Adrenal gland (tissue), 12 donors: ENCODE measurements around the gene RELA. TPM values are rescaled to one million over a fixed set of nuclear protein-coding genes. Genes with fewer than 3 reads are reported as not detected.

Experiments
- DNase-seq, 7 donors: peaks; one replicate each; pipeline ENCODE4 v3.0.0-alpha.2; 2019 to 2020
- H3K27ac ChIP-seq, 5 donors: fragments of 200-600 bp; sonication (generic) in 4 of 5; 1 replicate in 3 of 5; 2 replicates in 2 of 5; pipeline versions ENCODE4 v1.5.1 to v1.8.0; 2016 to 2020; ENCODE audit warnings: mild to moderate bottlenecking in 1 of 5
- H3K27me3 ChIP-seq: fragments of 200-600 bp; 2 replicates; pipeline ENCODE4 v1.8.0; 2021
- H3K36me3 ChIP-seq, 2 donors: fragments of 200-600 bp; replicated peaks in 1 of 2; 1 replicate in 1 of 2; 2 replicates in 1 of 2; pipeline versions ENCODE4 v1.5.1 to v1.8.0; 2018 to 2022
- H3K4me1 ChIP-seq, 2 donors: fragments of 200-600 bp; replicated peaks in 1 of 2; 1 replicate in 1 of 2; 2 replicates in 1 of 2; pipeline versions ENCODE4 v1.5.1 to v1.8.0; 2018 to 2021
- H3K4me3 ChIP-seq, 4 donors: fragments of 200-600 bp; sonication (generic) in 3 of 4; one replicate each; pipeline ENCODE4 v1.5.1; 2016 to 2018
- H3K9me3 ChIP-seq, 3 donors: fragments of 200-600 bp; sonication (generic) in 1 of 3; replicated peaks in 1 of 3; 1 replicate in 2 of 3; 2 replicates in 1 of 3; pipeline versions ENCODE4 v1.5.1 to v1.8.0; 2016 to 2021
- CTCF ChIP-seq, 6 experiments: fragments of 450-650 bp in 4 of 6; fragments of 200-600 bp in 2 of 6; sonication (generic) in 1 of 6; IDR thresholded peaks; 1 replicate in 5 of 6; 2 replicates in 1 of 6; pipeline versions ENCODE4 v1.5.1 to v1.8.0; 2016 to 2021; ENCODE audit warnings: antibody characterized with exemption in 6 of 6, mild to moderate bottlenecking in 2 of 6, moderate library complexity in 1 of 6
- POLR2A ChIP-seq, 2 donors: fragments of 450-650 bp; IDR thresholded peaks; one replicate each; pipeline ENCODE4 v1.6.1; 2017; ENCODE audit warnings: antibody characterized with exemption in 2 of 2, mild to moderate bottlenecking in 2 of 2, moderate library complexity in 1 of 2
- WGBS, 4 donors: extraction: QIAGEN DNeasy Blood & Tissue Kit in 2 of 4; methylation state at CpG; one replicate each; pipeline versions ENCODE4 v1.1.5 to v1.1.7; 2013 to 2017; 5-methylcytosine and 5-hydroxymethylcytosine counted together
- intact Hi-C, 2 donors: fragments of 100-400 bp; cut with DNase I; formaldehyde crosslinking; loops; one replicate each; pipeline versions ENCODE4 v1.14.1 to v1.15.0; 2022 to 2023
- polyA plus RNA-seq, 3 donors: library from polyadenylated mRNA; stranded (reverse); fragments of 200-250 nt in 2 of 3; fragments of 350-450 nt in 1 of 3; fragmentation: Illumina TruSeq in 1 of 3; extraction: RNeasy Lipid Tissue Mini Kit (QIAGEN cat#74804) in 1 of 3; gene quantifications; one replicate each; pipeline ENCODE4 v1.2.3, GENCODE V29; 2013 to 2014
- total RNA-seq, 9 donors: library from RNA; depleted of rRNA in 4 of 9; stranded (reverse); fragments of >200 nt in 4 of 9; fragments of 120-200 nt in 1 of 9; fragmentation: NEBNext Ultra II Directional in 1 of 9; extraction: Animal tissue kit (Norgen Biotek cat#: 25700) in 1 of 9; gene quantifications; one replicate each; pipeline versions ENCODE4 v1.1.0 to v1.2.4, GENCODE V29; 2013 to 2023
- donor health status: healthy with polysubstance abuse.
- donor health status: Bipolar disorder and iron deficiency.
- donor health status: DM: yes; HTN: yes; CAD: no.
- donor health status: DM: no; HTN: no; CAD: no.
- donor health status: DM: no; HTN: no; CAD: no.
- donor health status: DM: yes; HTN: yes; CAD: no.

RELA gene
- total and polyA plus RNA-seq, 12 donors = 19.3 to 76.2 (median 64.1) TPM

- TF ChIP-seq CTCF (IDR thresholded peaks at IDR 0.05) (no peak), POLR2A (IDR thresholded peaks at IDR 0.05) (no peak)
- 90 to 91% (median 90%) methylated on average over 8 to 14 of the region's 14 CpGs for WGBS, 4 donors
- peaks cover 0 to 60% of the 10 kb centered on the region in 2 donors for H3K36me3 ChIP-seq
- intact Hi-C loops = no loop called here
- no peak for DNase-seq
- H3K4me3 ChIP-seq = no peak overlapping the region
- no peak overlapping the region for H3K27ac ChIP-seq
- no peaks in the 10 kb centered on the region for H3K9me3 ChIP-seq
- no peaks in the 10 kb centered on the region for H3K27me3 ChIP-seq
- peaks cover 8 to 13% of the 10 kb centered on the region in 2 donors for H3K4me1 ChIP-seq
These were observed 44.0 kb downstream of the RELA start for GRCh38 chr11:65618763-65619162.

- intact Hi-C loops = no loop called here
- TF ChIP-seq CTCF (IDR thresholded peaks at IDR 0.05) = no peak
- TF ChIP-seq POLR2A (IDR thresholded peaks at IDR 0.05) = no peak
- peaks cover 0 to 54% of the 10 kb centered on the region in 2 donors for H3K36me3 ChIP-seq
- no peak for DNase-seq
- no peaks in the 10 kb centered on the region for H3K9me3 ChIP-seq
- no peak overlapping the region for H3K4me3 ChIP-seq
- H3K4me1 ChIP-seq = peaks cover 12 to 15% of the 10 kb centered on the region in 2 donors
- H3K27ac ChIP-seq = no peak overlapping the region
- no peaks in the 10 kb centered on the region for H3K27me3 ChIP-seq
- 87 to 94% (median 89%) methylated on average over 12 to 33 of the region's 33 CpGs for WGBS, 4 donors
These were observed 44.5 kb downstream of the RELA start for GRCh38 chr11:65617990-65618751.

- no peak for TF ChIP-seq CTCF (IDR thresholded peaks at IDR 0.05)
- no peak for TF ChIP-seq POLR2A (IDR thresholded peaks at IDR 0.05)
- no peak for DNase-seq
- H3K36me3 ChIP-seq = peaks cover 0 to 48% of the 10 kb centered on the region in 2 donors
- intact Hi-C loops = no loop called here
- WGBS, 4 donors = 82 to 93% (median 86%) methylated on average over 15 to 17 of the region's 17 CpGs
- H3K27ac ChIP-seq = no peak overlapping the region
- H3K9me3 ChIP-seq = no peaks in the 10 kb centered on the region
- no peak overlapping the region for H3K4me3 ChIP-seq
- peaks cover 21 to 24% of the 10 kb centered on the region in 2 donors for H3K4me1 ChIP-seq
- H3K27me3 ChIP-seq = no peaks in the 10 kb centered on the region
These were observed 45.4 kb downstream of the RELA start for GRCh38 chr11:65617136-65617850.

GRCh38 chr11:65616575-65617001, 46.1 kb downstream of the RELA start:
- no peak for DNase-seq
- intact Hi-C loops = no loop called here
- Histone ChIP-seq H3K4me1 (peaks cover 21 to 31% of the 10 kb centered on the region in 2 donors), H3K27me3 (no peaks in the 10 kb centered on the region), H3K27ac (peak overlapping the region in 3 of 5 donors; percentile 85 to 93 (median 89)), H3K9me3 (no peaks in the 10 kb centered on the region), H3K36me3 (peaks cover 0 to 43% of the 10 kb centered on the region in 2 donors), H3K4me3 (peak overlapping the region in 2 of 4 donors; percentile 71 to 82)
- TF ChIP-seq CTCF (IDR thresholded peaks at IDR 0.05) = no peak
- TF ChIP-seq POLR2A (IDR thresholded peaks at IDR 0.05) = no peak
- 50 to 61% (median 54%) methylated on average over 10 of the region's 10 CpGs for WGBS, 4 donors
